Right lobe of liver (tissue), 6 donors: ENCODE data around the gene RPL35A. TPM values are rescaled to one million over a fixed set of nuclear protein-coding genes. Genes with fewer than 3 reads are reported as not detected.

Experiments
- ATAC-seq, 4 donors: fragments of 200-7000 bp; cut with Tn5 transposase; one replicate each; pipeline ENCODE4 v1.9.1; 2020; ENCODE audit warnings: mild to moderate bottlenecking in 4 of 4, moderate library complexity in 4 of 4
- DNase-seq, 3 donors: peaks; one replicate each; pipeline ENCODE4 v3.0.0-alpha.2; 2020
- H3K27ac ChIP-seq, 3 donors: fragments of 200-600 bp; one replicate each; pipeline ENCODE4 v1.8.0; 2022
- H3K27me3 ChIP-seq, 2 donors: fragments of 200-600 bp; one replicate each; pipeline ENCODE4 v1.8.0; 2022
- H3K36me3 ChIP-seq, 4 donors: fragments of 200-600 bp; sonication (generic) in 1 of 4; one replicate each; pipeline versions ENCODE4 v1.5.1 to v1.8.0; 2017 to 2022; ENCODE audit warnings: control low read depth in 1 of 4
- H3K4me1 ChIP-seq, 4 donors: fragments of 200-600 bp; sonication (generic) in 1 of 4; one replicate each; pipeline versions ENCODE4 v1.5.1 to v1.8.0; 2017 to 2022; ENCODE audit warnings: control low read depth in 1 of 4
- H3K4me3 ChIP-seq, 3 donors: fragments of 200-600 bp; one replicate each; pipeline ENCODE4 v1.8.0; 2022
- H3K9me3 ChIP-seq, 4 donors: fragments of 200-600 bp; sonication (generic) in 1 of 4; one replicate each; pipeline versions ENCODE4 v1.5.1 to v1.8.0; 2017 to 2022; ENCODE audit warnings: control low read depth in 1 of 4
- POLR2A ChIP-seq: fragments of 450-650 bp; IDR thresholded peaks from one replicate; pipeline ENCODE4 v1.6.1; 2017; ENCODE audit warnings: antibody characterized with exemption, mild to moderate bottlenecking
- WGBS: methylation state at CpG from one replicate; pipeline ENCODE4 v1.1.6; 2018; ENCODE audit warnings: low coverage, low lambda C conversion rate; ENCODE audit not compliant: insufficient coverage; ENCODE audit errors: missing lambda C conversion rate; 5-methylcytosine and 5-hydroxymethylcytosine counted together
- intact Hi-C, 2 donors: fragments of 100-400 bp; cut with DNase I; formaldehyde crosslinking; loops; one replicate each; pipeline versions ENCODE4 v1.11.2 to v1.14.1; 2022
- total RNA-seq, 6 experiments: library from RNA; depleted of rRNA in 2 of 6; stranded (reverse); fragments of >200 nt in 2 of 6; fragmentation: NEBNext Ultra II Directional in 3 of 6; extraction: Animal tissue kit (Norgen Biotek cat#: 25700) in 3 of 6; gene quantifications; one replicate each; pipeline versions ENCODE4 v1.1.0 to v1.2.4, GENCODE V29; 2016 to 2023
- TF ChIP-seq, protein P1 (sequence below), 4 donors: fragments of 200-600 bp in 3 of 4; fragments of 450-650 bp in 1 of 4; IDR thresholded peaks; one replicate each; pipeline versions ENCODE4 v1.5.1 to v1.8.0; 2016 to 2022; ENCODE audit warnings: antibody characterized with exemption in 4 of 4, mild to moderate bottlenecking in 2 of 4
- donor health status: DM: no; HTN: yes; CAD: no.
- donor health status: DM: no; HTN: no; CAD: no.
- donor health status: DM: no; HTN: no; CAD: no.
- donor health status: DM: no; HTN: yes; CAD: no.
- donor health status: DM: no; HTN: yes; CAD: no.

The RPL35A gene
- total RNA-seq, 6 experiments from 2014 or later, result 234 to 275 (median 255) TPM

DNA sequence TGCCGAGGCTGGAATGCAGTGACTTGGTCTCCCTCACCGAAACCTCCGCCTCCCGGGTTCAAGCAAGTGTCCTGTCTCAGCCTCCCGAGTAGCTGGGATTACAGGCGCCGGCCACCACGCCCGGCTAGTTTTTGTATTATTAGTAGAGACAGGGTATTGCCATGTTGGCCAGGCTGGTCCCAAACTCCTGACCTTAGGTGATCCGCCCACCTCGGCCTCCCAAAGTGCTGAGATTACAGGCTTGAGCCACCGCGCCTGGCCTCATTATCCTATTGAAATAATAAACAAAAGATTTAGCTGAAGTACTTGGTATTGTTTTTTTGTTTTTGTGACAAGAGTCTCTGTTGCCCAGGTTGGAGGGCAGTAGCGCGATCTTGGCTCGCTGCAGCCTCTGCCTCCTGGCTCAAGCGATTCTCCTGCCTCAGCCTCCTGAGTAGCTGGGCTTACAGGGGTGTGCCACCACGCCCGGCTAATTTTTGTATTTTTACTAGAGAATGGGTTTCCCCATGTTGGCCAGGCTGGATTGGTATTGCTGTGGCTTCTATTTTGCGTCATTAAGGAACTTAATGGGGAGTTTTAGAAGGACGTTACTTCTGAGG lies 1.5 kb downstream of the RPL35A start:
- no peak for ATAC-seq
- Histone ChIP-seq H3K36me3 (peaks cover 6 to 55% (median 29%) of the 10 kb centered on the region in 4 donors), H3K4me3 (peak overlapping the region; percentile 49 to 81 (median 75)), H3K9me3 (no peaks in the 10 kb centered on the region), H3K4me1 (peaks cover 0 to 16% (median 4%) of the 10 kb centered on the region in 4 donors), H3K27ac (peak overlapping the region in 1 of 3 donors; percentile 96), H3K27me3 (no peaks in the 10 kb centered on the region)
- 84% methylated on average over 19 of the region's 21 CpGs for WGBS
- TF ChIP-seq POLR2A, result no peak
- TF ChIP-seq, protein P1, sequence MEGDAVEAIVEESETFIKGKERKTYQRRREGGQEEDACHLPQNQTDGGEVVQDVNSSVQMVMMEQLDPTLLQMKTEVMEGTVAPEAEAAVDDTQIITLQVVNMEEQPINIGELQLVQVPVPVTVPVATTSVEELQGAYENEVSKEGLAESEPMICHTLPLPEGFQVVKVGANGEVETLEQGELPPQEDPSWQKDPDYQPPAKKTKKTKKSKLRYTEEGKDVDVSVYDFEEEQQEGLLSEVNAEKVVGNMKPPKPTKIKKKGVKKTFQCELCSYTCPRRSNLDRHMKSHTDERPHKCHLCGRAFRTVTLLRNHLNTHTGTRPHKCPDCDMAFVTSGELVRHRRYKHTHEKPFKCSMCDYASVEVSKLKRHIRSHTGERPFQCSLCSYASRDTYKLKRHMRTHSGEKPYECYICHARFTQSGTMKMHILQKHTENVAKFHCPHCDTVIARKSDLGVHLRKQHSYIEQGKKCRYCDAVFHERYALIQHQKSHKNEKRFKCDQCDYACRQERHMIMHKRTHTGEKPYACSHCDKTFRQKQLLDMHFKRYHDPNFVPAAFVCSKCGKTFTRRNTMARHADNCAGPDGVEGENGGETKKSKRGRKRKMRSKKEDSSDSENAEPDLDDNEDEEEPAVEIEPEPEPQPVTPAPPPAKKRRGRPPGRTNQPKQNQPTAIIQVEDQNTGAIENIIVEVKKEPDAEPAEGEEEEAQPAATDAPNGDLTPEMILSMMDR (IDR thresholded peaks at IDR 0.05), result no peak
- intact Hi-C loops, result no loop called here
- DNase-seq, result no peak

DNA sequence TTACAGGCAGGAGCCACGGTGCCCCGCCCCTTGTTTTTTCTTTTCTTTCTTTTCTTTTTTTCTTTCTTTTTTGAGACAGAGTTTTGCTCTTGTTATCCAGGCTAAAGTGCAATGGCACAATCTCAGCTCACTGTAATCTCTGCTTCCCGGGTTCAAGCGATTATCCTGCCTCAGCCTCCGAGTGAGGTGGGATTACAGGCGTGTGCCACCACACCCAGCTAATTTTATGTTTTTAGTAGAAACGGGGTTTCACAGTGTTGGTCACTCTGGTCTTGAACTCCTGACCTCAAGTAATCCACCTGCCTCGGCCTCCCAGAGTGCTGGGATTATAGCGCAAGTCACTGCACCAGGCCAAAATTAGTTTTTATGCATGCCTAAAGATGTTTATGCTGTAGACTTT lies 2.5 kb downstream of the RPL35A start:
- no peak overlapping the region for H3K4me3 ChIP-seq
- DNase-seq (no peak), ATAC-seq (no peak)
- no peak overlapping the region for H3K27ac ChIP-seq
- no peaks in the 10 kb centered on the region for H3K9me3 ChIP-seq
- peaks cover 0 to 24% (median 6%) of the 10 kb centered on the region in 4 donors for H3K4me1 ChIP-seq
- intact Hi-C loops, result no loop called here
- no peak for TF ChIP-seq POLR2A
- TF ChIP-seq, protein P1 (IDR thresholded peaks at IDR 0.05), result no peak
- H3K27me3 ChIP-seq, result no peaks in the 10 kb centered on the region
- H3K36me3 ChIP-seq, result peaks cover 6 to 55% (median 29%) of the 10 kb centered on the region in 4 donors
- 86% methylated on average over 9 of the region's 9 CpGs for WGBS

GRCh38 chr3:197953325-197953724 lies 3.3 kb downstream of the RPL35A start:
- ATAC-seq (no peak), DNase-seq (no peak)
- peaks cover 6 to 55% (median 29%) of the 10 kb centered on the region in 4 donors for H3K36me3 ChIP-seq
- H3K9me3 ChIP-seq, result no peaks in the 10 kb centered on the region
- TF ChIP-seq POLR2A, result no peak
- TF ChIP-seq, protein P1 (IDR thresholded peaks at IDR 0.05), result no peak
- H3K27me3 ChIP-seq, result no peaks in the 10 kb centered on the region
- H3K27ac ChIP-seq, result no peak overlapping the region
- 59% methylated on average over 6 of the region's 6 CpGs for WGBS
- H3K4me3 ChIP-seq, result no peak overlapping the region
- intact Hi-C loops, result no loop called here
- peaks cover 0 to 30% (median 6%) of the 10 kb centered on the region in 4 donors for H3K4me1 ChIP-seq

- Histone ChIP-seq H3K36me3 (peaks cover 6 to 55% (median 29%) of the 10 kb centered on the region in 4 donors), H3K27ac (no peak overlapping the region), H3K4me1 (peaks cover 0 to 30% (median 6%) of the 10 kb centered on the region in 4 donors), H3K4me3 (no peak overlapping the region), H3K27me3 (no peaks in the 10 kb centered on the region), H3K9me3 (no peaks in the 10 kb centered on the region)
- DNase-seq (no peak), ATAC-seq (no peak)
- TF ChIP-seq, protein P1 (IDR thresholded peaks at IDR 0.05), result no peak
- TF ChIP-seq POLR2A, result no peak
- 75% methylated on average over 7 of the region's 7 CpGs for WGBS
- intact Hi-C loops, result no loop called here
Observed at GRCh38 chr3:197953881-197954280, 3.9 kb downstream of the RPL35A start.
